ENCODE data around the gene CNIH2.
"Not testable (repeated sequence)": the region's sequence is repeated elsewhere in the genome, so short reads cannot be mapped to it uniquely, and the experiment has no call there.

The CNIH2 gene

DNA sequence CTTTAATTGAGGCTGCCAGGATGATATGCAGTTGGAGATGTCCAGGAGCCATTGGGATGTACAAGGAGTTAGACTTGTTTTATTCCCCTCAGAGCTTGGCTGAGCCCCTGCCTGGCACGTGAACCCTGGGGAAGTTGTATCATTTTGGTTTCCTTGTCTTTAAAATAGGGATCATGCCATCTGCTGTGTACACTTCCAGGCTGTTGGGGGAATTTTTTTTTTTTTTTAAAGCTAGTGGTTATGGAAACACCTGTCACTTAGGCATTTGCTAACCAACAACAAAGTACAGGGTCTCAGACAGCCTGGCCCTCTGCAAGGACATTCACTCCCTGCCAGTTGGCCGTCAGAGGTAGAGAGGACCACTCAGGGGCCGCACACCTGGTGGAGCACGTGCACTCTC lies 18.0 kb upstream of the CNIH2 start:
- no peak for DNase-seq

GRCh38 chr11:66261578-66261977 lies 16.4 kb upstream of the CNIH2 start:
- no peak for DNase-seq

DNA sequence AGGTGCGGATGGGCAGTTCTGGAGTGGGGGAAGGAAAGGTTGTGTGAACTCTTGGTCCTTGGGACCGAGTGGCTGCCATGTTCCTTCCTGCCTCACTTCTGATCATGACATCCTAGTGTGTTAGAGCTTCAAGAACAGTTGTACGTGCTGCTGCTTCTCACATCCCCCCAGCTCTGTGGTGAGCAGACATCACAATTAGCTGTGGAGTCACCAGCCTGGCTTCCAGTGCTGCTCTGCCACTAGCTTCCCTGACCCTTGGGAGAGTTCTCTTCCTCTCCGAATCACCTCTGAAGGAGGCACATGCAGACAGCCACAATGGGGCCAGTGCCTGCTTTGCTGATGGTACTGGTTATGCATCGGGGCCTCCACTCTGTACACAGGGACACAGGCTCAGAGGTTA lies 15.8 kb upstream of the CNIH2 start:
- no peak for DNase-seq

- DNase-seq, result no peak
Measured at GRCh38 chr11:66262696-66263095, 15.3 kb upstream of the CNIH2 start.

- DNase-seq, result no peak
Measured at GRCh38 chr11:66263231-66263630, 14.7 kb upstream of the CNIH2 start.

DNA sequence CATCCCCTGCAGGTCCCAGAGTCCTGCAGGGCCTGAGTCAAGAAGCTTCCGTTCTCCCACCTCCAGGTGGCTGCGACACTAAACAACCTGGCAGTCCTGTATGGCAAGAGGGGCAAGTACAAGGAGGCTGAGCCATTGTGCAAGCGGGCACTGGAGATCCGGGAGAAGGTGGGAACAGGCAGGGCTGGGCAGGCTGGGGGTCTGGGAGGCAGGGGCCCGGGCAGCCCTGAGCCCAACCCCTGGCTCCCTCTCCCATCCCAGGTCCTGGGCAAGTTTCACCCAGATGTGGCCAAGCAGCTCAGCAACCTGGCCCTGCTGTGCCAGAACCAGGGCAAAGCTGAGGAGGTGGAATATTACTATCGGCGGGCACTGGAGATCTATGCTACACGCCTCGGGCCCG lies 14.2 kb upstream of the CNIH2 start:
- no peak for DNase-seq

DNA sequence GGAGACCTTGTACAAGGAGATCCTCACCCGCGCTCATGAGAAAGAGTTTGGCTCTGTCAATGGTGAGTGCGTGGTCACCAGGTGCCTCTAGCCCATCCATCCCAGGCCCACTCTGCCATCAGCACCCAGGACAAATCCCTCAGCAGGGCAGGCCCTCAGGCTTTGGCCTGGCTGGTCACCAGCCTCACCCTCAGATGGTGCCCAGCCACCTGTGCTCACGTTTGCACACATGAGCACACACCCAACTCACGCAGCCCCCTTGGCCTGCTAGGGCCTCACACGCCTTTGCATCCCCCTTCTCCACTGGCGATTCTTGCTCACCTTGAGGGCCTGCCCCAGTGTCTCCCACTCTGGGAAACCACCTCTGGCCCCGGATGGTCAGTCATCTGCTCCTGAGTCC lies 13.6 kb upstream of the CNIH2 start:
- no peak for DNase-seq

DNA sequence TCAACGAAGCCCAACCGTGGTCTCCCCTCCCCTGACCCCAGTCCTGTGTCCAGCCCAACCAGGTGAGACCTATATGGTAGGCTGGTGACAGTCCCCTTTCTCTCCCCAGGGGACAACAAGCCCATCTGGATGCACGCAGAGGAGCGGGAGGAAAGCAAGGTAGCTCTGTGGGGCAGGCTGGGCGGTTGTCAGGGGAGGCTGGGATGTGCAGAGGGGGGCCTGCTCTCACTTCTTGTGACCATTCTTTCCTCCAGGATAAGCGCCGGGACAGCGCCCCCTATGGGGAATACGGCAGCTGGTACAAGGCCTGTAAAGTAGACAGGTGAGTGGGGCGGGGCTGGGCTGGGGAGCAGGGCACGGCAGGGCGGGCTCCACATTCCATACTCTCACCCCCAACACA lies 13.1 kb upstream of the CNIH2 start:
- DNase-seq, result peak; percentile 68 to 72

DNA sequence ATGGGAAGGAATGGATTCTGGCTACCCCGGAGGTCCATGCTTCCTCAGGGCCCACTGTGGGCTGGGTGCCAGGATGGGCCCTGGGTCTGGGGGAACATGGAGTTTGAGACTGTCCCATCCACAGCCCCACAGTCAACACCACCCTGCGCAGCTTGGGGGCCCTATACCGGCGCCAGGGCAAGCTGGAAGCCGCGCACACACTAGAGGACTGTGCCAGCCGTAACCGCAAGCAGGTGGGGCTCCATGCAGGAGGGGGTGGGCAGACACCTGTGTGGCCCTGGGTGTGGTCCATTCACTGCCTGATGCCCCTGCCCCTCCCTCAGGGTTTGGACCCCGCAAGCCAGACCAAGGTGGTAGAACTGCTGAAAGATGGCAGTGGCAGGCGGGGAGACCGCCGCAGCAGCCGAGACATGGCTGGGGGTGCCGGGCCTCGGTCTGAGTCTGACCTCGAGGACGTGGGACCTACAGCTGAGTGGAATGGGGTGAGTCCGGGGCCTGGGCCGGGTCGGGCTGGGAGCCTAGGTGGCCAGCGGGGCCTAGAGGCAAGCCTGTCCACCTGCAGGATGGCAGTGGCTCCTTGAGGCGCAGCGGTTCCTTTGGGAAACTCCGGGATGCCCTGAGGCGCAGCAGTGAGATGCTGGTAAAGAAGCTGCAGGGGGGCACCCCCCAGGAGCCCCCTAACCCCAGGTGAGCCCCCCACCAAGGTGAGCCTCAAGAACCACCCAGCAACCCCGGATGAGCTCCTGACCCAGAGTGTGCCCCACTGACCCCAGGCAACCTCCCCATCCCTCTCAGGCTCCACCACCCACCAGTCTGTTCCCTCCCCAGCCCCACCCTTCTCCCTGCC lies 12.2 kb upstream of the CNIH2 start:
- no peak for DNase-seq

DNA sequence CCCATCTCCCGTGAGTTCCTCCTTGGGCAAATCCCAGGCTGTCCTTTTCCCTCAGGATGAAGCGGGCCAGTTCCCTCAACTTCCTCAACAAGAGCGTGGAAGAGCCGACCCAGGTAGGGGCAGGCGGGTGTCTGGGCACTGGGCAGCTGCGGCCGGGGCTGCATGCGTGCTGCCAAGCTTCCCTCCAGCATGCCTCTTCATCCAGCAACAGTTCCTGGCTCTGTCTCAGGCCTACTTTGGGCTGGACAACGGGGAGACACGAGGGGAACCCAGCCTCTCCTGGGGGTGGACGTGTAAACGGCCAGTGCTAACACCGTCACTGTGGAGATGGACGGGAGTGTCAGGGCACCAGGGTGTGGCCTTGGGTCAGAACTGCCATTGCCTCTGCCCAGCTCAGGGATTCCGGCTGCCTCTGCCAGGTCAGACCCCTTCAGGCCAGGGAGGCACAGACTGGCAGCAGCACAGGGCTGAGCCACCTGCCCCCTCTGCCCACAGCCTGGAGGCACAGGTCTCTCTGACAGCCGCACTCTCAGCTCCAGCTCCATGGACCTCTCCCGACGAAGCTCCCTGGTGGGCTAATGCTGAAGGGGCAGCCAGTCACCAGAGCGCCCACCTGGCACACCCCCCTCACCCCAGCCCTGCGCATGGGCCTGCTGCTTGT lies 11.5 kb upstream of the CNIH2 start:
- DNase-seq, result no peak

GRCh38 chr11:66267039-66267378 lies 11.0 kb upstream of the CNIH2 start:
- DNase-seq, result no peak

GRCh38 chr11:66267379-66268243 lies 10.4 kb upstream of the CNIH2 start:
- peak; percentile 91 to 92 for DNase-seq

DNA sequence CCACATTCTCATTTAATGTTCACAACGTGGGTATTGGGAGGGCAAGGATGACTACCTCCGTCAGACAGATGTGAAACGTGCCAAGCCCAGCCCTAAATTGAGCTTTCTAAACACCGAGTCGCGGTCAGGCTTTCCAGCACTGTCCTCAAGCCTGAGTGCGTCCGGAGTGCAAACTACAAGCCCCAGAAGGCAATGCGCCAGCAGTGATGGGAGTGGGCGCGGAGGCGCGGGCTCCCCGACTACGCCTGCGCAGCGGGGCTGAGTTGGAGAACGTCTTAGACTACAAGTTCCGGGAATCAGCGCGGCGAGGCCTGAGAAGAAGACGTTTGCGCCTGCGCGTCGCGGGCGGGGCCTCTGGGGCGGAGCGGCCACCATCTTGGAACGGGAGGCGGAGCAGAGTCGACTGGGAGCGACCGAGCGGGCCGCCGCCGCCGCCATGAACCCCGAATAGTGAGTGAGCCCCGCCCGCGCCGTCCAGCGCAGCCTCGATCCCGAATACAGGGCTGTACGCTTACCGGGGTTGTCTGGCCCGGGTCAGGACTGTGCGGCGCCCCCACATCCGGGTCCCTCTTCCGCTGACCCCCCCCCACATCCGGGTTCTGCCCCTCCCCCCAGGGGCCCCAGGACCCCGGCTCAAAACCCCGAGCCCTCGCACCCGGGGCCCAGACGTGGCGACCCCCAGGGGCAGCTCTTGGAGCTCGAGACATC lies 9.6 kb upstream of the CNIH2 start, which contains the start of gene RAB1B:
Gene RAB1B, plus strand, starts transcription at position 396 of the 708 bp plus-strand sequence. Its CDS starts 41 bp downstream, at position 437.
- peak; percentile 100 for DNase-seq

DNA sequence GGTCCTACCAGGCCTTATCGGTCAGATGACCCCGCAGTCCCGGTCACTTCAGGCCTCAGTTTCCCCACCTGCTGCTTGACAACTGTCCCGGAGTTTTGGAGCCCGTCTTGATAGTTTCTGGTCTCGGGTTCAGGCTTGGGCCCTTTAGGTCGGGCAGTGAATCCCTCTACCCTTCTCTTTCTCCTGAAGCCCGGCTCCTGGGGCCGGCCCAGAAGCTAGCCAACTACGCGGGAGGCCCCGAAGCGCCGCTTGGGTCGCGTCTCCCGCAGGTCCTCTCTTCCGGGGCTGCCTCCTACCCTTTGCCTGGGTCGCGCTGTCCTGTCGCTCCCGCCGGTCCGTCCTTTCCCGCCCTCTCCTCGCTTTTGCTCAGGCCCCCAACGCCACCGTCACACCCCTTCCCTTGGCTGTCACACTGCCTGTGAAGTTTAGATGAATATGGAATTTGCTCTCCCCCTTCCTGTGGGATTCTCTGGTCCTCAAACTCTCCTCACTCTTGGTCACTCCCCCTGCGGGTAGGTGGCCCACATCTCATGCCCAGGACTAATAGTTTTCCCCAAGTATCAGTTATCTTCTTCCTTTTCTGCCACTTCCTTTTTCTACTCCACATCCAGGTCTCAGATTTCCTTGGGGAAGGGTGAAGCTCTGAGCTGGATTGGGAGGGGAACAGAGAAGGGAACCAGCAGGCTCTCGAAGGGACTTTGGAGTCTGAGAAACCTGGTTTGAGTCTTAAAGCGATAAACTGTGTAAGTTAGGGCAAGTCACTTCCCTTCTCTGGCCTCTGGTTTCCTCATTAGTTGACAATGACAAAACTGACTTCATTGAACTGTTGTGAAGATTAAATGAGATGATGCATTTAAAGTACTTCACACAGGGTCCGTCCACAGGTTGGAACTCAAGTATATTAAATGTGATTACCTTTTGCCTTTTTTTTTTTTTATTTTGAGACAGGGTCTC lies 8.7 kb upstream of the CNIH2 start:
- DNase-seq, result peak in 1 of 2 experiments; percentile 50

GRCh38 chr11:66271816-66272215 lies 6.2 kb upstream of the CNIH2 start:
- no peak for DNase-seq

DNA sequence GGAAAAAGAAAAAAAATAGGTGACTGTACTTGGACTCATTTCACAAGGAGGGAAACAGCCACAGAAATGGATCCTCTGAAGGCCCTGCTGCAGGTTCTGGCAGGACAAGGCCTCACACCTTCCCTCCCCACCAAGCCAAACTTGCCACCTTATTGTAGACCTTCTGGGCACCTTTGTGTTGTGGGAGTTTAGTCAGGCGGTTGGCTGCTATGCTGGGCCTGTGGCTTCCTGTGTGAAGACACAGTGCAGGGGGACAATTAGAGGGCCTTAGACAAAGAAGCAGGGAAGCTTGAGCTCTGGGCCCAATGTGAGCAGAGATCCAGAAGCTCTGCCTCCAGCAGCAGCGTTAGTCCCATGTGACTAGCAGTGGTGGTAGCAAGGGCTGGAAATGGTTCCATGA lies 5.4 kb upstream of the CNIH2 start:
- DNase-seq, result no peak

DNA sequence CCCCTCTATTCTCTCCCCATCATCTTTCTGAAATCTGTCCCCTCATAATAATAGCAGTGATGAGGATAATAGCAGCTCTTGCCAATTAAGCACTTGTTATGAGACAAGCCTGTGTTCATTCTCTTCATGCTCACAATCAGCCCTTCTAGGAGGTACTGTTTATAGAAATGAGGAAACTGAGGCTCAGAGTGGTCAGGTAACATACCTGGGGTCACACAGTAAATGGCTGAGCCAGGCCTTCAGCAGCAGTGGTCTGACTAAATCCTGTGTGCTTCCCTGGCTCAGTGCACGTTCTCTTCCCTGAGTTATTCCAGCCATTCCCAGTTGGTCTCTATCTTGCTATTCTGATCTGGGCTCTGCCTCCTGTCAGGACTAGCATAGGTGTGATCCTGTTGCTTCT lies 3.8 kb upstream of the CNIH2 start:
- DNase-seq, result no peak

GRCh38 chr11:66275396-66275795 lies 2.6 kb upstream of the CNIH2 start:
- no peak for DNase-seq

DNA sequence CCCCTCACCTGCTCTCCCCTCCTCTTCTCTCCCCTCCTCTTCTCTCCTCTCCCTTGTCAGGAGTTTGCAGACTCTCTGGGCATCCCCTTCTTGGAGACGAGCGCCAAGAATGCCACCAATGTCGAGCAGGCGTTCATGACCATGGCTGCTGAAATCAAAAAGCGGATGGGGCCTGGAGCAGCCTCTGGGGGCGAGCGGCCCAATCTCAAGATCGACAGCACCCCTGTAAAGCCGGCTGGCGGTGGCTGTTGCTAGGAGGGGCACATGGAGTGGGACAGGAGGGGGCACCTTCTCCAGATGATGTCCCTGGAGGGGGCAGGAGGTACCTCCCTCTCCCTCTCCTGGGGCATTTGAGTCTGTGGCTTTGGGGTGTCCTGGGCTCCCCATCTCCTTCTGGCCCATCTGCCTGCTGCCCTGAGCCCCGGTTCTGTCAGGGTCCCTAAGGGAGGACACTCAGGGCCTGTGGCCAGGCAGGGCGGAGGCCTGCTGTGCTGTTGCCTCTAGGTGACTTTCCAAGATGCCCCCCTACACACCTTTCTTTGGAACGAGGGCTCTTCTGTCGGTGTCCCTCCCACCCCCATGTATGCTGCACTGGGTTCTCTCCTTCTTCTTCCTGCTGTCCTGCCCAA lies 1.9 kb upstream of the CNIH2 start:
- no peak for DNase-seq

GRCh38 chr11:66276619-66277018 lies 1.4 kb upstream of the CNIH2 start:
- DNase-seq, result not testable (repeated sequence)

DNA sequence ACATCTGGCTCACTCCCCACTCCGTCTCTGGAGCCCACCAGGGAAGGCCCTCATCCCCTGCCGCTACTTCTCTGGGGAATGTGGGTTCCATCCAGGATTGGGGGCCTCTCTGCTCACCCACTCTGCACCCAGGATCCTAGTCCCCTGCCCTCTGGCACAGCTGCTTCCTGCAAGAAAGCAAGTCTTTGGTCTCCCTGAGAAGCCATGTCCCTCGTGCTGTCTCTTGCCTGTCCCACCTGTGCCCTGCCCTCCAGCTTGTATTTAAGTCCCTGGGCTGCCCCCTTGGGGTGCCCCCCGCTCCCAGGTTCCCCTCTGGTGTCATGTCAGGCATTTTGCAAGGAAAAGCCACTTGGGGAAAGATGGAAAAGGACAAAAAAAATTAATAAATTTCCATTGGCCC lies 911 bp upstream of the CNIH2 start:
- not testable (repeated sequence) for DNase-seq
